Stimulated activated CD4-positive, alpha-beta T cell treated with anti-CD3 and anti-CD28 coated beads, Interleukin-4, amount 100 ng/mL, for 1 hour (primary cell): ENCODE data around the gene TMEM203.
"Not testable (repeated sequence)": the region's sequence is repeated elsewhere in the genome, so short reads cannot be mapped to it uniquely, and the experiment has no call there.

Experiments used
- DNase-seq: peaks from one replicate; pipeline ENCODE4 v3.0.0-alpha.2; 2020

TMEM203 gene

DNA sequence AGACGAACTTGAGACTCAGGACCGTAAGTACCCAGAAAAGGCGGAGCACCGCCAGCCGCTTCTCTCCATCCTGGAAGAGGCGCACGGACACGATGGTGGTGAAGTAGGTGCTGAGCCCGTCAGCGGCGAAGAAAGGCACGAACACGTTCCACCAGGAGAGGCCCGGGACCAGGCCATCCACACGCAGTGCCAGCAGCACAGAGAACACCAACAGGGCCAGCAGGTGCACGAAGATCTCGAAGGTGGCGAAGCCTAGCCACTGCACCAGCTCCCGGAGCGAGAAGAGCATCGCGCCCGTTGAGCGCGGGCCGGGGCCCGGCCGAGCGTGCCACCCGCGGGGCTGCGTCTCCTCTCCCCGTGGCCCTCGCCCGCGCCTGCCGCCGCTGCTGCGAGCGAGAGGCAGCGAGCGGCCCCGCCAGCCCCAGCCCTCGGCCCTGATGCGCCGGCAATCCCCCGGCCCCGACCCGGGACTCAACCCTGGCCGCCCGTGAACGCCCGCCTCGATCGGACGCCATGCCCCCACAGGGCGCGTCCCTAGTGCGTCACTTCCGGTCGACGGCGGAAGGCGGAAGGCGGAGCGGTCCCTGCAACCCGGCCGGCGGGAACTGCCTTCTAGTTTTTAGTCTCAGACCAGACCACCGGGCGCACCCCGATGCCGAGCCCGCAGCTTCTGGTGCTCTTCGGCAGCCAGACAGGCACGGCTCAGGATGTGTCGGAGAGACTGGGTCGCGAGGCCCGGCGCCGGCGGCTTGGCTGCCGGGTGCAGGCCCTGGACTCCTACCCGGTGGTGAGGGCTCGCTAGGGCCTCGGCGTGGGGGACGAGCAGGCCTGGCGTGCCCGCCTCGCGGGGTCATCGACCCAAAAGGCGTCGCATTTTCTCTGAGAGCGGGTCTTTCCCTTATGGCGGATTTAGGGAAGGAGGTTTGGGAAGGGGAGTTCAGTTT lies at the start of gene TMEM203, which contains the start of gene NDOR1:
Gene TMEM203, minus strand, starts transcription at position 523 of the 944 bp plus-strand sequence. Its CDS starts 234 bp downstream, at position 289.
Gene NDOR1, plus strand, starts transcription at position 575 of the 944 bp plus-strand sequence. Its CDS starts 78 bp downstream, at position 653.
- DNase-seq = peak; percentile 95

GRCh38 chr9:137254624-137255447 lies 49.4 kb upstream of the TMEM203 start, which contains the start of gene NELFB:
Gene NELFB, plus strand, starts transcription at chr9:137255327.
- DNase-seq = peak; percentile 97

DNA sequence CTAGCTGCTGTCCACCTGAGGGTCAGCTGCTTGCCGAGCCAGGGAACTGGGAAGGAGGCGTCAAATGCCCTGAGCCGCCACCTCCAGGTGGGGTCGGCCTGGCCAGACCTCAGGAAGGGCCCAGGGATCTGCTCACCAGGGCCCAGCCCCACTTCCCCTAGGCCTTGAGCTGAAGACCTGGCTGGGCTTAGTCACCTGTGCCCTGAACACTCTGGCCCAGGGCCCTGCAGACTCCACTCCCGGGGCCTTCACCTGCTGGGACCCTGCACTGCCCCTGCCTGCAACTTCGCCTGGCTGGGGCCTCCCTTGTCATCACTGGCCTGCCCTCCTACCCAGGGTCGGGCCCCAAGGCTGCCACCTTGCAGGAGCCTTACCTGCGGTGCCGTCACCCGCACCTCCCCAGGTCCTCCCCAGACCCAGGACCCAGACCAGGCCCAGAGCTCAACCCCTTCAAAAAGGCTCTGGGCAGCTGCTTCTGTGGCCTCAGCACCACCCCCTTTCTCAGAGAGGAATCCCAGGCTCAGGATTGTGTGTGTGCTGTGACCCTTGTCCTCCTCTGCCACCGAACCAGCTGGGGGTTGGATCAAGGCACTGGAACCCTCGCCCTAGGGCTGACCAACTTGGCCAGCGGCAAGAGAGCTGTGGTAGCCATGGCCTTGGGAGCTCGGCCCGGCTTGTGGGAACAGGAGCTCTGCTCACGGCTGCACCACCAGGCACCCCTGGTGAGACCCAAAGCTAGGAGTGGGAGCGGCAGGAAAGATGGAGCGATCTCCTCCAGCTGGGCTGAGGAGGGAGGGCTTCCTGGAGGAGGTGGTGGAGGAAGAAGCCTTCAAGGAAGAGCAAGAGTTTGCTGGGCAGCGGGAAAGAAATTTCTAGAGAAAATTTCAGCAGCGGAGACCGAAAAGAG lies 48.5 kb upstream of the TMEM203 start:
- DNase-seq = no peak

GRCh38 chr9:137252555-137253506 lies 47.4 kb upstream of the TMEM203 start:
- no peak for DNase-seq

GRCh38 chr9:137251490-137252268 lies 46.2 kb upstream of the TMEM203 start:
- no peak for DNase-seq

DNA sequence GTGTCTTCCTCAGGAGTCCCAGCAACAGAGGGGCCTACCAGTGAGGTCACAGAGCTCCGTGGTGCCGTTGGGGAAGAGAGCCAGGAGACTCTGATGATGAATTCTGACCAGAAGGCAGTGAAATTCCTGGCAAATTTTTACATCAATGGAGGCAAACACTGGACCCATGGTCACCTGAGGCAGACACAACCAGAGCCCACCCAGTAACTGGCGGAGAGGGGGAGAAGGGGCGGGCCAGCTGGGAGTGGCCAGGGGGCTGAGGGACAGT lies 45.7 kb upstream of the TMEM203 start, which contains the start of gene STPG3:
Gene STPG3, plus strand, starts transcription at position 93 of the 268 bp plus-strand sequence. Its CDS starts 1 bp downstream, at position 94.
- no peak for DNase-seq

DNA sequence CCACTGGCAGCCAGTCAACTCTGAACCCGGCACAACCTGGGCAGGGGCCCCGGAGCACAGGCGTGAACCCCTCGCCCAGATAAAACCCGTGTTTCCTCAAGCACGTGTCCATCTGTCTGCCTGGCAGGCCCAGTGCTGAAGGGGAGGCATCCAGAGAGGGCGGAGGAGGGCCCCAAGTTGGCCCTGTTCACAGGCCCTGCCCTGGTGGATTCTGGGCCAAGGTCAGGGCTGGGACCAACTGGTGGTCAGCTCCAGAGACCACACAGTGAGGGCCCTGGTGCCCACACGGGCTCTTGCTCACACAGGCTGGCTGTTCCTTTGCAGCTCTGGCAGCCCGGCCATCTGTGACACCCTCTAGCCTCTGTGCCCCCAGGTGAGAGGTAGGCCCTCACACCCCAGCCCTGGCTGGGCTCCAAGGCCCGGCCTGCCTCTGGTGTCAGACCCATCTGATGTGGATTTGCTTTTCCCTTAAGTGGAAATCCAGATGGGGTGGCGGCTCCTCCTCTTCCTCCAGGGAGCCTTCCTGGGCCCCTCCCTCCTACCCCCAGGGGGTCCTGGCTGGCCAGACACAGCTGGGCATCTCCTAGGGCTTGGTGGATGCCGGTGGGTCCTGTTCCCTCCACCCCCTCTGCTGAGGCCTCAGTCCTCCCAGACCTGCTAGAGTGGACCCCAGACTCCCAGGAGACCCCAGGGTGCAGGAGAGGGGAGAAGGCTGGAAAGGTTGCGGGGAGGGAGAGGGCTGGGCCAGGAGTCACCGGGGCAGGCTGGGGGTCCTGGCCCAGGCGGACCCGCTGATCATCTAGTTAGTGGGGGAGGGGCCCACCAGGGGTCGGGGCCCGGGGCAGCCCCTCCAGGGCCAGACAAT lies 45.1 kb upstream of the TMEM203 start:
- no peak for DNase-seq

GRCh38 chr9:137247916-137248175 lies 42.4 kb upstream of the TMEM203 start:
- DNase-seq = no peak

DNA sequence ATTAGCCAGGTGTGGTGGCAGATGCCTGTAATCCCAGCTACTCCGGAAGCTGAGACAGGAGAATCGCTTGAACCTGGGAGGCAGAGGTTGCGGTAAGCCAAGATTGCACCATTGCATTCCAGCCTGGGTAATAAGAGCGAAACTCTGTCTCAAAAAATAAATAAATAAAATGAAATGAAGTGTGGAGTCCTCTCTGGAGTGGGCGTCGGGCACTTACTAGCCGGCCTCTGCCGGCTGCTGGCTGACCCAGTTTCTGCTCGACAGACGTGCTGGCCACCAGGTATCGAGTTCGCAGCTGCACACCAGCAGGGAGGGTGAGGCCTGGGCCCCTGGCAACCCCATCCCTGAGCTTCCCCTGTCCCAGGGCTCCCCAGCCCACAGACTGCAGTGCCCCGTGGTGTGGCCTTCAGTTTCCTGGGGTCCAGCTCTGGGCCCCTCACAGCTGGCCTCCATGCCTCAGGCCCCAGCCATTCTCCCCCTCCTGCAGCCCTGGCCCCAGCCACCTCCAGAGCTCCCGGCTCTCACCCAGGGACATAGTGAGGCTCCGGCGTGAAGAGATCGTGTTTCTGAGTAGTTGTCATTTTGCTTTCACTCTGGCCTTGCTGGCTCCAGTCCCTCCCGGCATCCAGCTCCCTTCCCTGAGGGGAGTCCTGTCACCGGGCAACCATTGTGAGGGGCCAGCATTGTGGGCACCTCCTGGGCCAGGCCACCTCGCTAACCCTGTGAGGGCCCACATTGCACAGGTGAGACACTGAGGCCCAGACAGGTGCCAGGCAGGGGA lies 41.9 kb upstream of the TMEM203 start:
- DNase-seq = no peak

DNA sequence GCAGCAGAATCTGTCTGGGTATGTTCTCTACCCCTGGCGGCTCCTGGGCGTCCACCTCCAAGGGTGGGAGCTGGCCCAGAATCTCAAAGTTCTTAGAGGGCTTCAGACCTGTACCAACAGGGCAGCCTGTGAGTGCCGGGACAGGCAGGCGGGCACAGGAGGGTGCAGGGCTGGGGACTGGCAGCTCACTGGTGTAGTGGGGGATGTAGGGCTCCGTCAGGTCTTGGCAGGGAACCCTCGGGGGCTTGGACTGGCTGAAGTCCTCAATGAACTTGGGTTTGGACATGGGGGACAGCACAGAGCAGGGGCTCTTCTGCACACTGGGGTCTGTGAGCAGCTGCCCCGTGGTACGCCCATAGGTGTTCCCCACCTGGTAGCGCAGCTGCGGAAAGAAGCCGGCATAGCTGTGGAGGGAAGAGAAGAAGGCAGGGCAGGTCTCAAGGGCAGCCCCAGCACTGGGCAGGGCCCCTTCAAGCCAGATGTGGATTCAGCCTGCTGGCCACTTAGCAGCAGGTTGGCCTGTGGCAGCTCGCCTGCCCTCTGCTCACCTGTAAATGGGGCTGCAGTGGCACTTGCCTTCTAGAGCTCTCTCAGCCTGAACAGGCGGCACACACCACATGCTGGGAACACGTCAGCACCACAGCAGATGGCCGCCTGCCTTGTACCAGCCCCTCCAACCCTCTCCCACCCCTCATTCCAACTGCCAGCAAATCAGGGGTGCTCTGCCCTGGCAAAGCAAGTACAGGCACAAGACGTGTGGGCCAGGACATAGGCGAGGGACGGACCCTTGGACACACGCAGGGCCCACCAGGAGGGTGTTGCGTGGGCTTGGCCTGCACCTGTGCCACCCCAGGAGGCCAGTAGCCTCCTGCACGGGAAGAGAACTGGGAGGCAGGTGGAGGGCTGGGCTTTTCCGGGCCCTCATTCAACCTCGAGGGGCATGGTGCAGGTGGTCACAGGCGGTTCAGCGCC lies 40.3 kb upstream of the TMEM203 start:
- DNase-seq = no peak

DNA sequence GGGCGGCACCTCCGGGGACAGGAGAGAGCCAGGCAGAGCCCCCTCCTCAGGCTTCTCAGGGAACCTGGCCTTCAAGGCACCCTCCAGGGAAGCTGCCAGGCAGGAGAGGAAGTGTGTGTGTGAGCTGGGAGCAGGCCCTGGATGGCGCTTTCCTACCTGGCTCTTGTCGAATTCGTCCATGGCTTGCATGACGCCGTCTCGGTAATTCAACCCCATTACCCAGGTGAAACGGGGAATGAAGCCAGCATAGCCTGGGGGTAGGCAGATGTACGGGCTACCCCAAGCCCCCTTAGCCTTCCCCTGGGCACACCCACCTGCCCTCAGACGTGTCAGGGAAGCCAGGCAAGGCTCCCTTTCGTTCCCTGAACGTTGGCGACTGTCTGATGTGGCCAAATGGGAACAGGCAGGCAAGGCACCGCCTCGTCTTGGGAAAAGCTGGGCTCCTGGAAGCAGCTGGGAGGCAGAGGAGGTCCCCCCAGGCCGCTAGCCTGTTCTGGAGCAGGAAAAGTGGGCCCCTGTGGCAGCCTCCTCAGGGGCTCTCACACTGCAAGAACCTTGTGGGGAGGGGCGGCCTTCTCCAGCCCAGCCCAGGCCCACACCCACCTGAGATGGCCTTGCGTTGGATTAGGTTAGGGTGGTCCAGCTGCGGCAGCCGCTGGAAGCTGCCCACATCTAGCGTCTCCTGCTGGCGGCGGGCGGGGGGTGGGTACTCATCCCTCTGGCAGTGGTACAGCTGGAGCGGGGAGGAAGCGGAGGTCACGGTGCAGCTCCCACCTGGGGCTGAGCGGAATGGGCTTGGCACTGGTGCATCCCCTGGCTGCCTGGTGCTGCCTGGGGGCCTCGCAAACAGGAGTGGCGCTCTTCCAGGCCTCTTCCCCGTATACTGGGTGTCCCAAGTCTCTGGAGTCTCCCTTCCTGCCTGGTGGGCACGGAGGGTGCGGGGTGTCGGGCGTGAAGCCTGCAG lies 39.3 kb upstream of the TMEM203 start:
- DNase-seq = no peak

- DNase-seq = no peak
These were observed 38.4 kb upstream of the TMEM203 start for GRCh38 chr9:137243626-137244485.

DNA sequence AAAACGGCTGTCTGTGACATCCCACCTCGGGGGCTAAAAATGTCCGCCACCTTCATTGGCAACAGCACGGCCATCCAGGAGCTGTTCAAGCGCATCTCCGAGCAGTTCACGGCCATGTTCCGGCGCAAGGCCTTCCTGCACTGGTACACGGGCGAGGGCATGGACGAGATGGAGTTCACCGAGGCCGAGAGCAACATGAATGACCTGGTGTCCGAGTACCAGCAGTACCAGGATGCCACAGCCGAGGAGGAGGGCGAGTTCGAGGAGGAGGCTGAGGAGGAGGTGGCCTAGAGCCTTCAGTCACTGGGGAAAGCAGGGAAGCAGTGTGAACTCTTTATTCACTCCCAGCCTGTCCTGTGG lies 37.8 kb upstream of the TMEM203 start:
- not testable (repeated sequence) for DNase-seq

DNA sequence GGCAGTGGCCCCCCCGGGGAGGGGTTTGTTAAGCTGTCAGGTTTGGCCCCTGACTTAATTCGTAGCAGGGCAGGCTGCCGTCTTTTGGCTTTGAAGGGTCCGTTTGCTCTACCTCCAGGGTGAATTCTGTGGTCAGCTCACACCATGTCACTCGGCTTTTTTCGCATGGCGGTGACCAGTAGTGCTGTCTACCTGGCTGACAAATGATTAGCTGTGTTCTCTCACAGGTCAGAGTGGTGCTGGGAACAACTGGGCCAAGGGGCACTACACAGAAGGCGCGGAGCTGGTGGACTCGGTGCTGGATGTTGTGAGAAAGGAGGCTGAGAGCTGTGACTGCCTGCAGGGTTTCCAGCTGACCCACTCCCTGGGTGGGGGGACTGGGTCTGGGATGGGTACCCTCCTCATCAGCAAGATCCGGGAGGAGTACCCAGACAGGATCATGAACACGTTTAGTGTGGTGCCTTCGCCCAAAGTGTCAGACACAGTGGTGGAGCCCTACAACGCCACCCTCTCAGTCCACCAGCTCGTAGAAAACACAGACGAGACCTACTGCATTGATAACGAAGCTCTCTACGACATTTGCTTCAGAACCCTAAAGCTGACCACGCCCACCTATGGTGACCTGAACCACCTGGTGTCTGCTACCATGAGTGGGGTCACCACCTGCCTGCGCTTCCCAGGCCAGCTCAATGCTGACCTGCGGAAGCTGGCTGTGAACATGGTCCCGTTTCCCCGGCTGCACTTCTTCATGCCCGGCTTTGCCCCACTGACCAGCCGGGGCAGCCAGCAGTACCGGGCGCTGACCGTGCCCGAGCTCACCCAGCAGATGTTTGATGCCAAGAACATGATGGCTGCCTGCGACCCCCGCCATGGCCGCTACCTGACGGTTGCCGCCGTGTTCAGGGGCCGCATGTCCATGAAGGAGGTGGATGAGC lies 37.1 kb upstream of the TMEM203 start:
- DNase-seq = no peak
